ENCODE measurements around the gene MACIR.

DNA sequence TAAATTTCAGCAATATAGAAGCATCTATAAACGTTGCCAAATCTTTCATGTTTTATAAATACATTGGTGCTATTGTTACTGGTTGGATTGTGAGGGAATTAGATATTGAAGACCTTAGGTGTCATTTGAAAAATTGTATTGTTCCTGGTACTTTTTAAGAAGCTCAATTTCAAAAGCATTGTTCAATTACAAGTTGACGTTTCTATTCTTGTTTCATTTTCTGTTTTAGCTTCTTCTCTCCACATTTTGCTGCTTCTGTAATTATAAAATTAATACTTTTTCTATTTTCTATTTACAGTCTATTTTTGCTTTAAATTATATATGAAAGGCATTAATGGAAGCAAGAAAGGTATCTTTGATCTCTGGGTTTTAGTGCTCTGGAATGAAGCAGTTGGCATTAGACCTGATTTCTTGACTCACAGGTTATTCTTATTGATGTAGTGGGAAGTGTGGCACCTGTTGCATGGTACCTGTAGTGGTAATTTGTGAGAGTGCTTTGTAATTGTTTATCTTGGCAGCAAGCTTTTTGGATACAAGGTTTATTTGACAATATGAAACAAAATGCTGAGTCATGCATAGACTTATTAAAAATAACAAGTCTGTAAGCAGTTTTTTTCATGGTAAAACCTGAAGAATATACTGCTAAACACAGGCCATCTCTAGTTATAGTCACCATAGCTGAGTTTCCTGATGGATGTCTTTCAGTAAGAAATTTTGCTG, 13.2 kb downstream of the MACIR start:
- TF ChIP-seq ZBTB8A (CRISPR knock-in tag; IDR thresholded peaks at IDR 0.05; ENCODE audit: borderline replicate concordance, low read depth) (no peak), POLR2AphosphoS5 (IDR thresholded peaks at IDR 0.05; ENCODE audit: low read depth, low read length) (no peak), POLR2A (IDR thresholded peaks at IDR 0.05; ENCODE audit: insufficient read depth in 1 of 2, low read depth in 2 of 2, low read length in 2 of 2) (no peak), ZNF678 (CRISPR knock-in tag; IDR thresholded peaks at IDR 0.05) (no peak), NFYB (CRISPR knock-in tag; IDR thresholded peaks at IDR 0.05) (no peak), MAFG (CRISPR knock-in tag; IDR thresholded peaks at IDR 0.05) (no peak), TRIM24 (CRISPR knock-in tag; IDR thresholded peaks at IDR 0.05) (no peak), FOSL1 (CRISPR knock-in tag; IDR thresholded peaks at IDR 0.05; ENCODE audit: borderline replicate concordance) (no peak), MAFK (conservative IDR thresholded peaks at IDR 0.05 in 1 of 2, IDR thresholded peaks at IDR 0.05 in 1 of 2; ENCODE audit: low read length in 2 of 2) (peak; percentile 78 to 86), ZFP82 (CRISPR knock-in tag; IDR thresholded peaks at IDR 0.05; ENCODE audit: borderline replicate concordance) (no peak)
- TF ChIP-seq, protein P1, sequence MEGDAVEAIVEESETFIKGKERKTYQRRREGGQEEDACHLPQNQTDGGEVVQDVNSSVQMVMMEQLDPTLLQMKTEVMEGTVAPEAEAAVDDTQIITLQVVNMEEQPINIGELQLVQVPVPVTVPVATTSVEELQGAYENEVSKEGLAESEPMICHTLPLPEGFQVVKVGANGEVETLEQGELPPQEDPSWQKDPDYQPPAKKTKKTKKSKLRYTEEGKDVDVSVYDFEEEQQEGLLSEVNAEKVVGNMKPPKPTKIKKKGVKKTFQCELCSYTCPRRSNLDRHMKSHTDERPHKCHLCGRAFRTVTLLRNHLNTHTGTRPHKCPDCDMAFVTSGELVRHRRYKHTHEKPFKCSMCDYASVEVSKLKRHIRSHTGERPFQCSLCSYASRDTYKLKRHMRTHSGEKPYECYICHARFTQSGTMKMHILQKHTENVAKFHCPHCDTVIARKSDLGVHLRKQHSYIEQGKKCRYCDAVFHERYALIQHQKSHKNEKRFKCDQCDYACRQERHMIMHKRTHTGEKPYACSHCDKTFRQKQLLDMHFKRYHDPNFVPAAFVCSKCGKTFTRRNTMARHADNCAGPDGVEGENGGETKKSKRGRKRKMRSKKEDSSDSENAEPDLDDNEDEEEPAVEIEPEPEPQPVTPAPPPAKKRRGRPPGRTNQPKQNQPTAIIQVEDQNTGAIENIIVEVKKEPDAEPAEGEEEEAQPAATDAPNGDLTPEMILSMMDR (CRISPR knock-in tag; IDR thresholded peaks at IDR 0.05): no peak
- TF ChIP-seq, protein P2, sequence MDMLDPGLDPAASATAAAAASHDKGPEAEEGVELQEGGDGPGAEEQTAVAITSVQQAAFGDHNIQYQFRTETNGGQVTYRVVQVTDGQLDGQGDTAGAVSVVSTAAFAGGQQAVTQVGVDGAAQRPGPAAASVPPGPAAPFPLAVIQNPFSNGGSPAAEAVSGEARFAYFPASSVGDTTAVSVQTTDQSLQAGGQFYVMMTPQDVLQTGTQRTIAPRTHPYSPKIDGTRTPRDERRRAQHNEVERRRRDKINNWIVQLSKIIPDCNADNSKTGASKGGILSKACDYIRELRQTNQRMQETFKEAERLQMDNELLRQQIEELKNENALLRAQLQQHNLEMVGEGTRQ (IDR thresholded peaks at IDR 0.05; ENCODE audit: low read depth, low read length): no peak
- TF ChIP-seq, protein P2 (CRISPR knock-in tag; IDR thresholded peaks at IDR 0.05; ENCODE audit: borderline replicate concordance): no peak

Measured in HepG2 (cell line).